Activated T-cell treated with anti-CD3 and anti-CD28 coated beads, Interleukin-2, amount 50 U/mL, for 72 hours (primary cell): ENCODE data around the gene MAP3K5. TPM values are rescaled to one million over a fixed set of nuclear protein-coding genes. Genes with fewer than 3 reads are reported as not detected.

Experiments used
- ATAC-seq, 2 donors: fragments of 150-1000 bp; cut with Tn5 transposase; replicated peaks in 1 of 2; 2 replicates each; pipeline ENCODE4 v1.10.0; 2021; ENCODE audit warnings: moderate library complexity in 2 of 2, mild to moderate bottlenecking in 1 of 2
- DNase-seq, 2 donors: peaks; one replicate each; pipeline ENCODE4 v3.0.0; 2021 to 2022; ENCODE audit warnings: mixed read lengths in 1 of 2
- H3K27ac Mint-ChIP-seq: one replicate; pipeline ENCODE4 v1.8.0; 2022; ENCODE audit warnings: mild to moderate bottlenecking, moderate library complexity, mixed read lengths
- H3K27me3 Mint-ChIP-seq: one replicate; pipeline ENCODE4 v1.8.0; 2022; ENCODE audit warnings: low read depth, mixed read lengths
- H3K36me3 Mint-ChIP-seq, 2 donors: one replicate each; pipeline ENCODE4 v1.8.0; 2022; ENCODE audit warnings: mixed read lengths in 2 of 2, mild to moderate bottlenecking in 1 of 2; ENCODE audit not compliant: insufficient read depth in 2 of 2
- H3K4me1 Mint-ChIP-seq: one replicate; pipeline ENCODE4 v1.8.0; 2022; ENCODE audit warnings: low read depth, mixed read lengths
- H3K4me3 Mint-ChIP-seq, 2 donors: one replicate each; pipeline ENCODE4 v1.8.0; 2022; ENCODE audit warnings: mild to moderate bottlenecking in 2 of 2, mixed read lengths in 2 of 2, moderate library complexity in 2 of 2
- H3K9me3 Mint-ChIP-seq, 2 donors: one replicate each; pipeline ENCODE4 v1.8.0; 2022; ENCODE audit warnings: mixed read lengths in 2 of 2
- total RNA-seq, 2 donors: library from RNA; stranded (reverse); gene quantifications; one replicate each; pipeline ENCODE4 v1.2.3, GENCODE V29; 2022

The MAP3K5 gene
- total RNA-seq, 2 donors from 2014 or later, result 12.8 to 18.5 TPM

- peaks cover 8% of the 10 kb centered on the region in 2 donors for H3K36me3 Mint-ChIP-seq
- peak overlapping the region; percentile 61 to 88 for H3K4me3 Mint-ChIP-seq
- peaks cover 81% of the 10 kb centered on the region for H3K4me1 Mint-ChIP-seq
- DNase-seq (no peak), ATAC-seq (peak in 1 of 2 donors; percentile 16)
- H3K27me3 Mint-ChIP-seq, result no peaks in the 10 kb centered on the region
- H3K9me3 Mint-ChIP-seq, result no peaks in the 10 kb centered on the region
- peak overlapping the region; percentile 89 for H3K27ac Mint-ChIP-seq
These were observed 4.0 kb downstream of the MAP3K5 start for GRCh38 chr6:136788069-136788902.

- no peak for ATAC-seq
- Mint-ChIP-seq H3K36me3 (peaks cover 8 to 9% of the 10 kb centered on the region in 2 donors), H3K27ac (peak overlapping the region; percentile 89), H3K9me3 (no peaks in the 10 kb centered on the region), H3K4me3 (peak overlapping the region; percentile 61 to 88), H3K4me1 (peaks cover 84% of the 10 kb centered on the region), H3K27me3 (no peaks in the 10 kb centered on the region)
- no peak for DNase-seq
These were observed 4.6 kb downstream of the MAP3K5 start for GRCh38 chr6:136787726-136788068.

DNA sequence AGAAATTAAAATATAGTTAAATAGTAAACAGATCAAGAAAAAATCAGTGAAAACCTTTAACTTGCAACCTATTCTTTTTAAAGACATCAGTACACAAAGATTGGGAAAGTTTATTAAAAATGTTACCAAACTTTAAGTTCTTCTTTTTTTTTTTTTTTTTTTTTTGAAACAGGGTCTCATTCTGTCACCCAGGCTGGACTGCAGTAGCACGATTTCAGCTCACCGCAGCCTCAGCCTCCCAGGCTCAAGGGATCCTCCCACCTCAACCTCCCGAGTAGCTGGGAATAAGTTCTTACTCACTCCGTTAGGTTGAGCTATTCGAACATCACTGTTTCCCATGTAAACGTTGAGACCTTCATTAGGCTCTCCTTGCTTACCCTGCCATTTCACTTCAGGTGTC lies 5.6 kb downstream of the MAP3K5 start:
- no peak for DNase-seq

DNA sequence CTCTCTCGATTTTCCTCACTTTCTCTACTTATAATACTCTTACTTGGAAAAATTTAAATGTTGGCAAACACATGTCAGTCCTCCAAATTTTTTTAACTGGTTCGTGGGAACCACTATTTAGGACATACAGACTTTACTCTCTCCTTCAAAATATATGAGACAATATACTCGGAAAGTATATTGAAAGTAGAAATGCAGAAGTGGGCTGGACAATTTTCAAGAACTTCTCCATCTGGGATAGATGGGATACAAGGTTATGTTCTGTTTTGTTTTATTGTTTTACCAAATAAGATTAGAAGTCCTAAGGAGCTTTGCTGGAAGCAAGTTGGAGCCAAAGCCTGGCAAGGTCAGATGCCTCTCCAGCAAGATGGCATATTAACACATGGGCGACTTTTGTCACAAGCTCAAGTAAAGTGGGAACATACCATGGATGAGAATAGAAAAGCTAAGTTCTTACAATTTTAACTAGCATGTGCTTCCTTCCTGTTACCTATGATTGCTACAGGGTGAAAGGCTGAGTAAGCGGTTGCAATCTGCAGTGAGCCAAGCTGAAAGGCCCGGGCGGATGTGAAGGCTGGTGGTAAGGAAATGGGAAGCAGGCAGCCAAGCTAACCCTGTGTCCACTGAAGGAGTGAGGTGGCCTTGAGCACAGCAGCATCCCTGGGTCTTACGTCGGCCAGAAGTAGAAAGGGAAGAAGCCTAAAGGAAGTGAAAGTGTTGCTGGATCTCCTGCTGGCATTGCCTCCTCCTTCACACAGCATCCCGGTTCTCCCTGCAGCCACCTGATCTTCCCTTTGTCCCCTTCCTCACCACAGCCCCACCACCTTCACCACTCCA lies 7.1 kb downstream of the MAP3K5 start:
- DNase-seq, result peak; percentile 50 to 66
- H3K9me3 Mint-ChIP-seq, result no peaks in the 10 kb centered on the region

More for the DNA sequence above, 5.6 kb downstream of the MAP3K5 start:
- no peak for ATAC-seq
- H3K9me3 Mint-ChIP-seq, result no peaks in the 10 kb centered on the region
- H3K4me3 Mint-ChIP-seq, result no peak overlapping the region
- H3K27me3 Mint-ChIP-seq, result no peaks in the 10 kb centered on the region
- peaks cover 8 to 9% of the 10 kb centered on the region in 2 donors for H3K36me3 Mint-ChIP-seq
- H3K27ac Mint-ChIP-seq, result no peak overlapping the region
- peaks cover 93% of the 10 kb centered on the region for H3K4me1 Mint-ChIP-seq

DNA sequence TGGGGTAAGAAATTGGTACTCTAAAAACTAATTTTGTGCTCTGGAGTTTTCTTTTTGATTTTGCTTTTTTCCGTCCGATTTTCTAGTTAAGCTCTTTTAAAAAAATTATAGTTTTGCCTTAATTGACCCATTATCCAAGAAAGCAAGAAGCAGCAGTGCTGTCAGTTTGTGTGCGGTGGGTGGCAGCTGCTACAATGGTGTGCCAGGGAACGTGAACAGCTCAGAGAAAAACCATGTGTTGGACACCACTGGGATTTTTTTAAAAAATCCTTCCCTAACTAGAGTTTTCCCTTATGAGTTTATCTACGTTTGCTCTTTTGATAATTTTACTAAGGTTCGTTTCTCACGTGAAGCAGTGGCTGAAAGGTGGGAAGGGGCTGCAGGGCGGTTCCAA lies 8.0 kb downstream of the MAP3K5 start:
- Mint-ChIP-seq H3K4me1 (peaks cover 73% of the 10 kb centered on the region), H3K36me3 (peaks cover 3 to 7% of the 10 kb centered on the region in 2 donors), H3K4me3 (peak overlapping the region; percentile 56 to 94), H3K27ac (peak overlapping the region; percentile 99), H3K9me3 (no peaks in the 10 kb centered on the region), H3K27me3 (no peaks in the 10 kb centered on the region)
- no peak for ATAC-seq
- no peak for DNase-seq

More for the DNA sequence above, 7.1 kb downstream of the MAP3K5 start:
- peak; percentile 50 to 66 for ATAC-seq
- peak overlapping the region; percentile 99 for H3K27ac Mint-ChIP-seq
- peak overlapping the region; percentile 75 to 94 for H3K4me3 Mint-ChIP-seq
- H3K36me3 Mint-ChIP-seq, result peaks cover 3 to 7% of the 10 kb centered on the region in 2 donors
- no peaks in the 10 kb centered on the region for H3K27me3 Mint-ChIP-seq
- peaks cover 82% of the 10 kb centered on the region for H3K4me1 Mint-ChIP-seq

DNA sequence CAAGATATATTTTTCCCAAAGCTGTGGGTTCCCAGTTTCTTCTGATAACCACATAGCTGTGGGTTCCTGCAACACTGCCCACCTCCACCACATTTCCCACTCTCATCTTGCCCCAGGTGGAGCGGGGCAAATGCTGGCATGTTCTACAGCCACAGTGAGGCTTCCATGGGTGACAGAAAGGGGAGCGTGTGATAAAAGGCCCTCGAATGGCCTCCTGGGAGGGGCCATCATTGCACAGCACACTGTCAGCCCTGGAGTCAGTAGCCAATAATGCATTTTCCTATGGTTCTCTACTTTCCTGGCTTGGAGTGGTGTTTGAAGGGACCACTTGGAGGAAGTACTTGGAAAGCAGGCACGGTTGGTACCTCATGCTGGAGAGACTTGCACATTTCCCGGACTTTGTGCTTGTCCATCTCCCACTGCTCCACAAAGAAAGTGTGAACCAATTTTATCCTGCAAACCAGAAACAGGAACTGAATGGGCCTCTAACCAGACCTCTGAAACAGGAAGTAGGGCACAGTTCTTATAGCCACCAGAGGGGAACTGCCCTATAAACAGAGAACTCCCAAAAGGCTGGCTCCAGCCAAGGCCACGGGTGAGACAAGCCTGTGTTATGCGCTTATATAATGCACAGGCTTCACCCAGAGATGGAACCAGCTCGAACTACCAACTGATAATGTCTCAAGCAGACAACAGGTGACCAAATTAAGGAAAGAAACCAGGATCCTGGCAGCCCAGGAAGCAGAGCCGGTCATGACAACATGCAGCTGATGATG lies 8.6 kb downstream of the MAP3K5 start:
- ATAC-seq (no peak), DNase-seq (no peak)
- no peaks in the 10 kb centered on the region for H3K9me3 Mint-ChIP-seq

GRCh38 chr6:136783021-136783420 lies 9.3 kb downstream of the MAP3K5 start:
- peak overlapping the region; percentile 37 to 94 for H3K4me3 Mint-ChIP-seq
- peaks cover 61% of the 10 kb centered on the region for H3K4me1 Mint-ChIP-seq
- H3K36me3 Mint-ChIP-seq, result peaks cover 0 to 7% of the 10 kb centered on the region in 2 donors
- no peaks in the 10 kb centered on the region for H3K27me3 Mint-ChIP-seq
- no peaks in the 10 kb centered on the region for H3K9me3 Mint-ChIP-seq
- no peak for ATAC-seq
- no peak overlapping the region for H3K27ac Mint-ChIP-seq
- DNase-seq, result no peak

More for the DNA sequence above, 8.6 kb downstream of the MAP3K5 start:
- peaks cover 68% of the 10 kb centered on the region for H3K4me1 Mint-ChIP-seq
- peak overlapping the region; percentile 66 for H3K27ac Mint-ChIP-seq
- H3K4me3 Mint-ChIP-seq, result peak overlapping the region; percentile 56 to 94
- H3K36me3 Mint-ChIP-seq, result peaks cover 3 to 7% of the 10 kb centered on the region in 2 donors
- no peaks in the 10 kb centered on the region for H3K27me3 Mint-ChIP-seq

DNA sequence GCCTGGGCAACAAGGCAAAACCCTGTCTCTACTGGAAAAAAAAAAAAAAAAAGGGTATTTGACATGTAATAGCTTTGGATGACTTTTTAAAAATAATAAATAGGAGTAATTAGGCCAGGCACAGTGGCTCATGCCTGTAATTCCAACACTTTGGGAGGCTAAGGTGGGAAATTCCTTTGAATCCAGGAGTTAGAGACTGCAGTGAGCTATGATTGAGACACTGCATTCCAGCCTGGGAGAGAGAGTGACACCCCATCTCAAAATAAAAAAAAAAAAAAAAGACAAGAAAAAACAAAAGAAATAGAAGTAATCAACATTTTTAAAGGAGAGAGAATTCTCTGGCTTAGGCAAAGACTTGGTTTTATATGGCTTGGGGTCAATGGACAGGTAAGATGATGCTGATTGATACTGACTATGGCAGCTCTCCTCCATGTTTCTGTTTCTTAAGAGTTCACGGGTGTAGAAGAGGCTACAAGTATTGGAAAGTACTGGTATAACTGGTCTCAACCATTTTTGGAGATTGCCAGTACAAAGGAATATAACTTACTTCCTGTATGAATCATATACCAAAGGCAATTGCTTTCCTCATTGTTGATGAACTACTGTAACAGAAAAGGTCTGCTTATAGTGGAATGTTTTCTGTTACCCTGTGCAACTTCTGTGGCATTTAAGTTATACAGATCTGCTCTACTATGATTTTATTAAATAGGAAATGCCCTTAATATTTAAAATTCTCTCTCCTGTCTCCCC lies 10.1 kb downstream of the MAP3K5 start:
- H3K4me3 Mint-ChIP-seq, result peak overlapping the region; percentile 37 to 60
- no peaks in the 10 kb centered on the region for H3K9me3 Mint-ChIP-seq
- H3K36me3 Mint-ChIP-seq, result peaks cover 0 to 7% of the 10 kb centered on the region in 2 donors
- ATAC-seq (peak; percentile 75 to 84), DNase-seq (no peak)
- no peaks in the 10 kb centered on the region for H3K27me3 Mint-ChIP-seq
- peaks cover 53% of the 10 kb centered on the region for H3K4me1 Mint-ChIP-seq
- peak overlapping the region; percentile 86 for H3K27ac Mint-ChIP-seq

- peak overlapping the region; percentile 33 for H3K27ac Mint-ChIP-seq
- DNase-seq, result no peak
- no peaks in the 10 kb centered on the region for H3K9me3 Mint-ChIP-seq
- H3K36me3 Mint-ChIP-seq, result peaks cover 0 to 7% of the 10 kb centered on the region in 2 donors
- H3K4me1 Mint-ChIP-seq, result peaks cover 42% of the 10 kb centered on the region
- no peak overlapping the region for H3K4me3 Mint-ChIP-seq
- ATAC-seq, result no peak
- H3K27me3 Mint-ChIP-seq, result no peaks in the 10 kb centered on the region
These were observed 11.3 kb downstream of the MAP3K5 start for GRCh38 chr6:136780972-136781371.

DNA sequence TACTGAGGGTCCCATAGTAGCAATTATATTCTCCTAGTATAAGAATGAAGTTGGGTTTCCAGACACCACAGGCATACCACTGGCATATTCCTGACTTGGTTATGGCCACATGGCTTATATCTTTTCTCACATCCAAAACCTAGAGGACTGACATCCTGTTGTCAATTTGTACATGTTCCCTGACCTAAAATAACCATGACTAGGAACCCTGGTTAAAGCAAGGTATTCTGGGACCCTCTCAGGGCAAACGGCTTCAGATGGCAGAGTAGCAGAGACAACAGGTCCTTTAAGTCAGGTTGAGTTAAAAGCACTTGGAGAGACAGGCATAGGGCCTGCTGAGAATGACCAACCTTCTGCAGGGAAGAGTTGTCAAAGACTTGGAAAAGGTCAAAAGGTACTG lies 12.6 kb downstream of the MAP3K5 start:
- ATAC-seq, result no peak
- peaks cover 41% of the 10 kb centered on the region for H3K4me1 Mint-ChIP-seq
- no peaks in the 10 kb centered on the region for H3K9me3 Mint-ChIP-seq

GRCh38 chr6:136777651-136778050 lies 14.6 kb downstream of the MAP3K5 start:
- Mint-ChIP-seq H3K27ac (no peak overlapping the region), H3K9me3 (peaks cover 2 to 3% of the 10 kb centered on the region in 2 donors), H3K36me3 (peaks cover 3 to 5% of the 10 kb centered on the region in 2 donors), H3K4me3 (no peak overlapping the region), H3K27me3 (no peaks in the 10 kb centered on the region), H3K4me1 (peaks cover 41% of the 10 kb centered on the region)
- DNase-seq, result no peak
- no peak for ATAC-seq

More for the DNA sequence above, 12.6 kb downstream of the MAP3K5 start:
- no peak for DNase-seq
- H3K27me3 Mint-ChIP-seq, result no peaks in the 10 kb centered on the region
- H3K4me3 Mint-ChIP-seq, result no peak overlapping the region
- no peak overlapping the region for H3K27ac Mint-ChIP-seq
- peaks cover 0 to 5% of the 10 kb centered on the region in 2 donors for H3K36me3 Mint-ChIP-seq

GRCh38 chr6:136775548-136775947 lies 16.7 kb downstream of the MAP3K5 start:
- peak overlapping the region in 1 of 2 donors; percentile 12 for H3K4me3 Mint-ChIP-seq
- DNase-seq (no peak), ATAC-seq (no peak)
- peaks cover 49% of the 10 kb centered on the region for H3K4me1 Mint-ChIP-seq
- H3K27me3 Mint-ChIP-seq, result no peaks in the 10 kb centered on the region
- peaks cover 2 to 3% of the 10 kb centered on the region in 2 donors for H3K9me3 Mint-ChIP-seq
- H3K27ac Mint-ChIP-seq, result no peak overlapping the region
- H3K36me3 Mint-ChIP-seq, result peaks cover 3 to 5% of the 10 kb centered on the region in 2 donors
